K562 (cell line): ENCODE measurements around the gene IQCN. TPM values are rescaled to one million over a fixed set of nuclear protein-coding genes. Genes with fewer than 3 reads are reported as not detected.
A peak's percentile ranks its signal among the peaks of the same experiment; 100 is the strongest.

Source experiments
- ATF1 ChIP-seq, 2 experiments: fragments of 450-650 bp in 1 of 2; IDR thresholded peaks; 2 replicates each; pipeline ENCODE4 v1.6.1; 2016; ENCODE audit warnings: missing compliant biosample characterization in 1 of 2, missing genetic modification characterization in 1 of 2
- CC2D1A ChIP-seq: fragments of 450-650 bp; IDR thresholded peaks from 2 replicates; pipeline ENCODE4 v1.6.1; 2017; ENCODE audit warnings: mild to moderate bottlenecking
- NR2F6 ChIP-seq: fragments of 450-650 bp; formaldehyde crosslinking; IDR thresholded peaks from 2 replicates; pipeline ENCODE4 v1.4.0; 2020; ENCODE audit warnings: mild to moderate bottlenecking
- POLR2B ChIP-seq: fragments of 450-650 bp; IDR thresholded peaks from 2 replicates; pipeline ENCODE4 v1.6.1; 2018; ENCODE audit warnings: low read depth; ENCODE audit not compliant: partially characterized antibody
- TCF7L2 ChIP-seq: fragments of 150-350 bp; IDR thresholded peaks from 2 replicates; pipeline ENCODE4 v1.6.1; 2016; ENCODE audit warnings: low read depth, mild to moderate bottlenecking, low read length, moderate library complexity
- TEAD1 ChIP-seq, 2 experiments: fragments of 450-650 bp in 1 of 2; sonication (generic) in 1 of 2; formaldehyde crosslinking; IDR thresholded peaks; 2 replicates each; pipeline versions ENCODE4 v1.4.0 to v1.8.0; 2020 to 2022; ENCODE audit warnings: mild to moderate bottlenecking in 2 of 2, missing genetic modification reagents in 1 of 2
- XRCC5 ChIP-seq: fragments of 200-400 bp; formaldehyde crosslinking; IDR thresholded peaks from 2 replicates; pipeline ENCODE4 v1.6.1; 2017; ENCODE audit warnings: low read depth, mild to moderate bottlenecking, low read length
- ZNF217 ChIP-seq: sonication (generic); formaldehyde crosslinking; IDR thresholded peaks from 2 replicates; pipeline ENCODE4 v1.8.0; 2022; ENCODE audit warnings: mild to moderate bottlenecking, missing genetic modification reagents
- ZNF3 ChIP-seq: fragments of 250-450 bp; sonication (Bioruptor Pico); IDR thresholded peaks from 2 replicates; pipeline ENCODE4 v1.5.0; 2021; ENCODE audit warnings: mild to moderate bottlenecking, moderate library complexity
- ZNF583 ChIP-seq: fragments of 250-450 bp; sonication (Bioruptor Pico); IDR thresholded peaks from 2 replicates; pipeline ENCODE4 v1.4.0; 2020
- ZNF79 ChIP-seq: fragments of 250-450 bp; sonication (Bioruptor Pico); IDR thresholded peaks from 2 replicates; pipeline ENCODE4 v1.4.0; 2020; ENCODE audit warnings: low read depth, mild to moderate bottlenecking, moderate library complexity
- polyA plus RNA-seq, 8 experiments: library from polyadenylated mRNA; depleted of rRNA in 4 of 8; stranded (reverse) in 5 of 8; unstranded in 3 of 8; fragments of >200 nt; fragmentation: Nextera tagmentation in 2 of 8; fragmentation: Illumina TruSeq in 1 of 8; extraction: Ambion mirVana in 2 of 8; extraction: Trizol in 1 of 8; gene quantifications; 2 replicates each; pipeline versions ENCODE4 v1.2.1 to v1.2.3, GENCODE V29; 2011 to 2014; ENCODE audit warnings: inconsistent platforms in 1 of 8, missing spikeins in 1 of 8
- total RNA-seq, 7 experiments: library from RNA; depleted of rRNA in 6 of 7; stranded (reverse); fragments of >200 nt in 6 of 7; fragmentation: Illumina TruSeq in 2 of 7; extraction: Trizol in 2 of 7; gene quantifications; 2 replicates each; pipeline versions ENCODE4 v1.2.1 to v1.2.3, GENCODE V29; 2011 to 2021; ENCODE audit warnings: low replicate concordance in 1 of 7
- TF ChIP-seq, protein P1 (sequence below): fragments of 250-450 bp; sonication (Bioruptor Pico); IDR thresholded peaks from 2 replicates; pipeline ENCODE4 v1.8.0; 2022; ENCODE audit warnings: inconsistent platforms
- TF ChIP-seq, protein P2 (sequence below), 2 experiments: fragments of 200-800 bp in 1 of 2; sonication (Bioruptor generic) in 1 of 2; sonication (generic) in 1 of 2; formaldehyde crosslinking in 1 of 2; IDR thresholded peaks in 1 of 2; conservative IDR thresholded peaks in 1 of 2; 2 replicates each; pipeline versions ENCODE4 v1.5.0 to v1.6.1; 2016 to 2020; ENCODE audit warnings: missing compliant biosample characterization in 1 of 2, missing genetic modification characterization in 1 of 2, missing genetic modification reagents in 1 of 2
- TF ChIP-seq, protein P3 (sequence below): sonication (generic); formaldehyde crosslinking; IDR thresholded peaks from 2 replicates; pipeline ENCODE4 v1.8.1; 2022; ENCODE audit warnings: missing genetic modification reagents
- TF ChIP-seq, protein P4 (sequence below): fragments of 250-450 bp; sonication (Bioruptor Pico); IDR thresholded peaks from 2 replicates; pipeline ENCODE4 v1.4.0; 2020

Gene IQCN
- total and polyA plus RNA-seq, 9 of the 15 experiments (the other 6 are each of a cell fraction or from before 2014, with no cell fraction given) = 0.01 to 0.07 (median 0.04) TPM; not detected in 3

DNA sequence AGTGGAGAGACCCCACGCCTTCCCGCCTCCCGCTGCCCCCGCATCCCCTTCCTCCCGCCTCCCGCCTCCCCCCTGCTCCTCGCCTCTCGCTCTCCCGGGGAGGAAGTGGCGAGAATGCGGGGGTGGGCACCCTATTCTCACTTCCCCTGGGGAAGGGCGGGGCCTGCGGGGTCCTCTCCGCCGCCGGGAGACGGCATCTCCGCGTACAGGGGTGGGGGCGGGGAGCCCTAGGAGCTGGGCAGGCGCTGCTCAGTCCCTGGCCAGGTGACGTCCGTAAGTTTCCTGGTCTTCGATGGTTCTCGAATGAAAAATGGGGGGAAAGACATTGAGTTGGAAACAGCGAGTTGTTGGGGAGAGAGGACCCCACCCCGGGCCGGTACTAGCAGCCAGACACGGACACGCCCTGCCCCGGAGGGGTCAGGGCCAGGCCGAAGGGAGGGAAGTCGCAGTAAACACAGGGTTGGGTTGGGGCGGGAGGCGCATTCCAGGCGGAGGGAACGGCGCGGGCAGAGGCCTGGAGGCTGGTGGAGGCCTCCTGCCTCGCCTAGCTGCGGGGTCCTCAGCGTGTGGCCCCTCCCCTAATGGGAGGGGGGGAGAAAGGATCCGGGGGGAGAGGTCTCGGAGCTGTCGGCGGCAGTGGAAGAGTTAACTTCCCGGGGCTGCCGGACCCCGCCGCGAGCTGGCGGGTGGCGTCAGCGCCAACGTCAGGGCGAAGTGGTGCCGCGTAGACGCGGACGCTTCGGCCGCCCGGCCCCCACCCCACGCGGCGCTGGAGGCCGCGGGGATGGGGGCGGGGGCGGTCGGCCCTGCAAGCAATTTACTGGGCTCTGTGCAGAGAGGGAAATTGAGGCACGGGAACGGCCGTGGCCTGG lies 17.6 kb upstream of the IQCN start (continued):
- TF ChIP-seq, protein P1, sequence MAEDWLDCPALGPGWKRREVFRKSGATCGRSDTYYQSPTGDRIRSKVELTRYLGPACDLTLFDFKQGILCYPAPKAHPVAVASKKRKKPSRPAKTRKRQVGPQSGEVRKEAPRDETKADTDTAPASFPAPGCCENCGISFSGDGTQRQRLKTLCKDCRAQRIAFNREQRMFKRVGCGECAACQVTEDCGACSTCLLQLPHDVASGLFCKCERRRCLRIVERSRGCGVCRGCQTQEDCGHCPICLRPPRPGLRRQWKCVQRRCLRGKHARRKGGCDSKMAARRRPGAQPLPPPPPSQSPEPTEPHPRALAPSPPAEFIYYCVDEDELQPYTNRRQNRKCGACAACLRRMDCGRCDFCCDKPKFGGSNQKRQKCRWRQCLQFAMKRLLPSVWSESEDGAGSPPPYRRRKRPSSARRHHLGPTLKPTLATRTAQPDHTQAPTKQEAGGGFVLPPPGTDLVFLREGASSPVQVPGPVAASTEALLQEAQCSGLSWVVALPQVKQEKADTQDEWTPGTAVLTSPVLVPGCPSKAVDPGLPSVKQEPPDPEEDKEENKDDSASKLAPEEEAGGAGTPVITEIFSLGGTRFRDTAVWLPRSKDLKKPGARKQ (CRISPR knock-in tag) = no peak
- TF ChIP-seq POLR2B = peak; percentile 81
- no peak for TF ChIP-seq TCF7L2
- TF ChIP-seq ZNF79 (CRISPR knock-in tag) = no peak
- TF ChIP-seq, protein P2, sequence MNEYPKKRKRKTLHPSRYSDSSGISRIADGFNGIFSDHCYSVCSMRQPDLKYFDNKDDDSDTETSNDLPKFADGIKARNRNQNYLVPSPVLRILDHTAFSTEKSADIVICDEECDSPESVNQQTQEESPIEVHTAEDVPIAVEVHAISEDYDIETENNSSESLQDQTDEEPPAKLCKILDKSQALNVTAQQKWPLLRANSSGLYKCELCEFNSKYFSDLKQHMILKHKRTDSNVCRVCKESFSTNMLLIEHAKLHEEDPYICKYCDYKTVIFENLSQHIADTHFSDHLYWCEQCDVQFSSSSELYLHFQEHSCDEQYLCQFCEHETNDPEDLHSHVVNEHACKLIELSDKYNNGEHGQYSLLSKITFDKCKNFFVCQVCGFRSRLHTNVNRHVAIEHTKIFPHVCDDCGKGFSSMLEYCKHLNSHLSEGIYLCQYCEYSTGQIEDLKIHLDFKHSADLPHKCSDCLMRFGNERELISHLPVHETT (CRISPR knock-in tag; conservative IDR thresholded peaks at IDR 0.05 in 1 of 2, IDR thresholded peaks at IDR 0.05 in 1 of 2) = peak in 1 of 2 experiments; percentile 91; a peak in 2 of 4 replicates
- TF ChIP-seq, protein P3, sequence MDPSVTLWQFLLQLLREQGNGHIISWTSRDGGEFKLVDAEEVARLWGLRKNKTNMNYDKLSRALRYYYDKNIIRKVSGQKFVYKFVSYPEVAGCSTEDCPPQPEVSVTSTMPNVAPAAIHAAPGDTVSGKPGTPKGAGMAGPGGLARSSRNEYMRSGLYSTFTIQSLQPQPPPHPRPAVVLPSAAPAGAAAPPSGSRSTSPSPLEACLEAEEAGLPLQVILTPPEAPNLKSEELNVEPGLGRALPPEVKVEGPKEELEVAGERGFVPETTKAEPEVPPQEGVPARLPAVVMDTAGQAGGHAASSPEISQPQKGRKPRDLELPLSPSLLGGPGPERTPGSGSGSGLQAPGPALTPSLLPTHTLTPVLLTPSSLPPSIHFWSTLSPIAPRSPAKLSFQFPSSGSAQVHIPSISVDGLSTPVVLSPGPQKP (CRISPR knock-in tag) = no peak
- no peak for TF ChIP-seq ZNF3 (CRISPR knock-in tag)
- TF ChIP-seq XRCC5 = 0 out of 2 replicates have a peak, but pooled peaks have one; percentile 20
- TF ChIP-seq ZNF583 (CRISPR knock-in tag) = no peak
- no peak for TF ChIP-seq NR2F6 (CRISPR knock-in tag)
- TF ChIP-seq ATF1 (CRISPR knock-in tag; IDR thresholded peaks at IDR 0.05) = peak; percentile 22; the same call in 1 of the 2 replicates
- TF ChIP-seq ATF1 (tag; IDR thresholded peaks at IDR 0.05) = peak; percentile 97
- TF ChIP-seq CC2D1A = peak; percentile 52; the same call in 1 of the 2 replicates
- TF ChIP-seq, protein P4, sequence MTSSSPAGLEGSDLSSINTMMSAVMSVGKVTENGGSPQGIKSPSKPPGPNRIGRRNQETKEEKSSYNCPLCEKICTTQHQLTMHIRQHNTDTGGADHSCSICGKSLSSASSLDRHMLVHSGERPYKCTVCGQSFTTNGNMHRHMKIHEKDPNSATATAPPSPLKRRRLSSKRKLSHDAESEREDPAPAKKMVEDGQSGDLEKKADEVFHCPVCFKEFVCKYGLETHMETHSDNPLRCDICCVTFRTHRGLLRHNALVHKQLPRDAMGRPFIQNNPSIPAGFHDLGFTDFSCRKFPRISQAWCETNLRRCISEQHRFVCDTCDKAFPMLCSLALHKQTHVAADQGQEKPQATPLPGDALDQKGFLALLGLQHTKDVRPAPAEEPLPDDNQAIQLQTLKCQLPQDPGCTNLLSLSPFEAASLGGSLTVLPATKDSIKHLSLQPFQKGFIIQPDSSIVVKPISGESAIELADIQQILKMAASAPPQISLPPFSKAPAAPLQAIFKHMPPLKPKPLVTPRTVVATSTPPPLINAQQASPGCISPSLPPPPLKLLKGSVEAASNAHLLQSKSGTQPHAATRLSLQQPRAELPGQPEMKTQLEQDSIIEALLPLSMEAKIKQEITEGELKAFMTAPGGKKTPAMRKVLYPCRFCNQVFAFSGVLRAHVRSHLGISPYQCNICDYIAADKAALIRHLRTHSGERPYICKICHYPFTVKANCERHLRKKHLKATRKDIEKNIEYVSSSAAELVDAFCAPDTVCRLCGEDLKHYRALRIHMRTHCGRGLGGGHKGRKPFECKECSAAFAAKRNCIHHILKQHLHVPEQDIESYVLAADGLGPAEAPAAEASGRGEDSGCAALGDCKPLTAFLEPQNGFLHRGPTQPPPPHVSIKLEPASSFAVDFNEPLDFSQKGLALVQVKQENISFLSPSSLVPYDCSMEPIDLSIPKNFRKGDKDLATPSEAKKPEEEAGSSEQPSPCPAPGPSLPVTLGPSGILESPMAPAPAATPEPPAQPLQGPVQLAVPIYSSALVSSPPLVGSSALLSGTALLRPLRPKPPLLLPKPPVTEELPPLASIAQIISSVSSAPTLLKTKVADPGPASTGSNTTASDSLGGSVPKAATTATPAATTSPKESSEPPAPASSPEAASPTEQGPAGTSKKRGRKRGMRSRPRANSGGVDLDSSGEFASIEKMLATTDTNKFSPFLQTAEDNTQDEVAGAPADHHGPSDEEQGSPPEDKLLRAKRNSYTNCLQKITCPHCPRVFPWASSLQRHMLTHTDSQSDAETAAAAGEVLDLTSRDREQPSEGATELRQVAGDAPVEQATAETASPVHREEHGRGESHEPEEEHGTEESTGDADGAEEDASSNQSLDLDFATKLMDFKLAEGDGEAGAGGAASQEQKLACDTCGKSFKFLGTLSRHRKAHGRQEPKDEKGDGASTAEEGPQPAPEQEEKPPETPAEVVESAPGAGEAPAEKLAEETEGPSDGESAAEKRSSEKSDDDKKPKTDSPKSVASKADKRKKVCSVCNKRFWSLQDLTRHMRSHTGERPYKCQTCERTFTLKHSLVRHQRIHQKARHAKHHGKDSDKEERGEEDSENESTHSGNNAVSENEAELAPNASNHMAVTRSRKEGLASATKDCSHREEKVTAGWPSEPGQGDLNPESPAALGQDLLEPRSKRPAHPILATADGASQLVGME (CRISPR knock-in tag) = no peak
- TF ChIP-seq TEAD1 (CRISPR knock-in tag; IDR thresholded peaks at IDR 0.05) = peak; percentile 87 to 99
- no peak for TF ChIP-seq ZNF217 (CRISPR knock-in tag)
